OCI-LY7 (cell line): ENCODE measurements around the gene NUDCD3. TPM values are rescaled to one million over a fixed set of nuclear protein-coding genes. Genes with fewer than 3 reads are reported as not detected.

Experiments
- BruUV-seq: library from RNA; stranded (reverse); fragments of 400-500 nt; replicated peaks from 2 replicates; lab custom pipeline; 2021; lab: Mats Ljungman, UMichigan
- CTCF ChIA-PET: fragments of 300-600 bp; sonication (Branson Sonifier 250); formaldehyde crosslinking; loops from one replicate; lab custom pipeline; 2022; ENCODE audit warnings: antibody characterized with exemption; ENCODE audit not compliant: unreplicated experiment; lab: Charles Lee
- POLR2A ChIA-PET: fragments of 300-600 bp; sonication (Branson Sonifier 250); formaldehyde crosslinking; loops from one replicate; lab custom pipeline; 2022; ENCODE audit warnings: antibody characterized with exemption; lab: Charles Lee
- DNase-seq: peaks from one replicate; pipeline ENCODE4 v3.0.0-alpha.2; 2015; ENCODE audit warnings: low spot score
- H2AFZ ChIP-seq: fragments of 200-600 bp; sonication (generic), shearing (Covaris generic); 2 replicates; pipeline ENCODE4 v1.6.1; 2014; ENCODE audit warnings: mild to moderate bottlenecking, antibody characterized with exemption, low read length, moderate library complexity
- H3K27ac ChIP-seq: fragments of 200-600 bp; sonication (generic); 2 replicates; pipeline ENCODE4 v1.5.1; 2014; ENCODE audit warnings: mixed run types, low read depth, mild to moderate bottlenecking, moderate library complexity, low read length, inconsistent platforms; ENCODE audit not compliant: poor library complexity, severe bottlenecking
- H3K36me3 ChIP-seq: fragments of 200-600 bp; sonication (generic); 2 replicates; pipeline ENCODE4 v1.6.1; 2014; ENCODE audit warnings: mild to moderate bottlenecking, antibody characterized with exemption, low read length, moderate library complexity, mixed read lengths; ENCODE audit not compliant: insufficient read depth
- H3K4me1 ChIP-seq: fragments of 200-600 bp; sonication (generic); 2 replicates; pipeline ENCODE4 v1.5.1; 2014; ENCODE audit warnings: mild to moderate bottlenecking, low read length; ENCODE audit not compliant: insufficient read depth, poor library complexity, severe bottlenecking
- H3K4me2 ChIP-seq: fragments of 200-600 bp; sonication (generic); 2 replicates; pipeline ENCODE4 v1.6.1; 2014; ENCODE audit warnings: mild to moderate bottlenecking, low read length
- H3K4me3 ChIP-seq: fragments of 200-600 bp; sonication (generic); 2 replicates; pipeline ENCODE4 v1.5.1; 2014; ENCODE audit warnings: mild to moderate bottlenecking, low read depth, low read length; ENCODE audit not compliant: poor library complexity, severe bottlenecking
- H3K79me2 ChIP-seq: fragments of 200-600 bp; sonication (generic); 2 replicates; pipeline ENCODE4 v1.6.1; 2016; ENCODE audit warnings: low read depth, mild to moderate bottlenecking, low read length, moderate library complexity, mixed read lengths; ENCODE audit not compliant: insufficient read depth
- H3K9me2 ChIP-seq: fragments of 200-600 bp; sonication (generic); 2 replicates; pipeline ENCODE4 v1.6.1; 2016; ENCODE audit warnings: mild to moderate bottlenecking, low read length, mixed read lengths; ENCODE audit not compliant: insufficient read depth
- H3K9me3 ChIP-seq: fragments of 200-600 bp; sonication (generic); 2 replicates; pipeline ENCODE4 v1.6.1; 2014; ENCODE audit warnings: mild to moderate bottlenecking, mixed run types, low read length, mixed read lengths
- H4K20me1 ChIP-seq: fragments of 200-600 bp; sonication (generic); 2 replicates; pipeline ENCODE4 v1.6.1; 2014; ENCODE audit warnings: mild to moderate bottlenecking, antibody characterized with exemption, low read length, moderate library complexity, mixed read lengths; ENCODE audit not compliant: insufficient read depth
- EZH2phosphoT487 ChIP-seq: fragments of 200-600 bp; sonication (generic); IDR thresholded peaks from 2 replicates; pipeline ENCODE4 v1.6.1; 2018; ENCODE audit warnings: low read depth, borderline replicate concordance, mild to moderate bottlenecking, mixed run types, antibody characterized with exemption, low read length, moderate library complexity, mixed read lengths
- intact Hi-C: fragments of 100-400 bp; cut with micrococcal nuclease; formaldehyde crosslinking; loops from one replicate; pipeline ENCODE4 v1.10.0; 2022; ENCODE audit not compliant: unreplicated experiment
- total RNA-seq, 2 experiments: library from RNA; depleted of rRNA in 1 of 2; stranded (reverse); fragments of >200 nt in 1 of 2; shearing (Covaris generic) in 1 of 2; gene quantifications; 2 replicates each; pipeline ENCODE4 v1.2.3, GENCODE V29; 2014 to 2022
- TF ChIP-seq, protein P1 (sequence below): fragments of 200-600 bp; sonication (generic); conservative IDR thresholded peaks from 2 replicates; pipeline ENCODE4 v1.5.1; 2014; ENCODE audit warnings: mild to moderate bottlenecking, antibody characterized with exemption, low read length, moderate library complexity, mixed read lengths

The NUDCD3 gene
- total RNA-seq, 2 experiments from 2014 or later, result 57.0 to 108 TPM

DNA sequence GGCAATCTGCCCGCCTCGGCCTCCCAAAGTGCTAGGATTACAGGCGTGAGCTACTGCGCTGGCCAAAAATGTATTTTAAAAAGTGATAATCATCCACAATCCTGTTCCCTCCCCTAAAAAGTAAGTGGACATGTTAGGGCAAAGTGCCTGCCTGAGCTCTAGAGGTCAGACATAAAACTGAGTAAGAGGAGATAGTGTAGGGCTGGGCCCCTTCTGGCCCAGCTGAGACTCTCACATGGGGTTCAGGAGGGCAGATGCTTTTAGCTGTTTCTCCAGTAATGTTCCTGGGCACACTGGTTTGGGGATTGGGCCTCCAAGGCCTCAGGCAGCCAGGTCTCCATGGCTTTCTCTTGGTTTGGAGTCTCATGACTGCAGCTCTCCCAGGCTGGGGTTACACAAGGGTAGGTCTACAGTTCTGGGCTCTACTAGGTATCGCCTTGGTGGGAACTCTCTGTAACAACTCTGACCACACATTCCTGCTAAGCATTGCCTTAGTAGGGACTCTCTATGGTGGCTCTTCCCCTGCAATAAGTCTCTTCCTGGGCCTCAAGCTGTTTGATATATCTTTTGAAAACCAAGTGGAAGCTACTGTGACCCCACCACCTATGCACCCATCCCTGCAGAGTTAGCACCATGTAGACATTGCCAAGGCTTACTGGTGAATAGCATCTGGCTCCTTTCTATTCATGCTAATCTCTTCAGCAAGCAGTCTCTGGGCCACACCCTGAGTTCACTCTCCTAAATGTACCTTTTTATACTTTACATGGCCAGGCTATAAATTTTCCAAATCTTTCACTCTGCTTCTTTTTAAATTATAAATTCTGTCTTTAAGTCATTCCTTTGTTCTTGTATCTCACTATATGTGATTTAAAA lies 6.9 kb upstream of the NUDCD3 start:
- Histone ChIP-seq H2AFZ (no peak overlapping the region), H3K79me2 (no peaks in the 10 kb centered on the region), H3K9me3 (no peaks in the 10 kb centered on the region), H3K27ac (no peak overlapping the region), H3K9me2 (no peaks in the 10 kb centered on the region), H3K4me1 (no peaks in the 10 kb centered on the region), H3K4me3 (no peak overlapping the region), H3K4me2 (no peak overlapping the region), H4K20me1 (no peaks in the 10 kb centered on the region), H3K36me3 (no peaks in the 10 kb centered on the region)
- POLR2A ChIA-PET, result interaction anchor here (1.0 kb wide), 1 partner anchor 13 kb away, joined by 3 read pairs; no protein-coding TSS in a partner anchor
- no TSS peak for BruUV-seq
- TF ChIP-seq, protein P1, sequence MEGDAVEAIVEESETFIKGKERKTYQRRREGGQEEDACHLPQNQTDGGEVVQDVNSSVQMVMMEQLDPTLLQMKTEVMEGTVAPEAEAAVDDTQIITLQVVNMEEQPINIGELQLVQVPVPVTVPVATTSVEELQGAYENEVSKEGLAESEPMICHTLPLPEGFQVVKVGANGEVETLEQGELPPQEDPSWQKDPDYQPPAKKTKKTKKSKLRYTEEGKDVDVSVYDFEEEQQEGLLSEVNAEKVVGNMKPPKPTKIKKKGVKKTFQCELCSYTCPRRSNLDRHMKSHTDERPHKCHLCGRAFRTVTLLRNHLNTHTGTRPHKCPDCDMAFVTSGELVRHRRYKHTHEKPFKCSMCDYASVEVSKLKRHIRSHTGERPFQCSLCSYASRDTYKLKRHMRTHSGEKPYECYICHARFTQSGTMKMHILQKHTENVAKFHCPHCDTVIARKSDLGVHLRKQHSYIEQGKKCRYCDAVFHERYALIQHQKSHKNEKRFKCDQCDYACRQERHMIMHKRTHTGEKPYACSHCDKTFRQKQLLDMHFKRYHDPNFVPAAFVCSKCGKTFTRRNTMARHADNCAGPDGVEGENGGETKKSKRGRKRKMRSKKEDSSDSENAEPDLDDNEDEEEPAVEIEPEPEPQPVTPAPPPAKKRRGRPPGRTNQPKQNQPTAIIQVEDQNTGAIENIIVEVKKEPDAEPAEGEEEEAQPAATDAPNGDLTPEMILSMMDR, result no peak
- no peak for TF ChIP-seq EZH2phosphoT487
- no peak for DNase-seq
- CTCF ChIA-PET, result no interaction called here
- intact Hi-C loops, result no loop called here

DNA sequence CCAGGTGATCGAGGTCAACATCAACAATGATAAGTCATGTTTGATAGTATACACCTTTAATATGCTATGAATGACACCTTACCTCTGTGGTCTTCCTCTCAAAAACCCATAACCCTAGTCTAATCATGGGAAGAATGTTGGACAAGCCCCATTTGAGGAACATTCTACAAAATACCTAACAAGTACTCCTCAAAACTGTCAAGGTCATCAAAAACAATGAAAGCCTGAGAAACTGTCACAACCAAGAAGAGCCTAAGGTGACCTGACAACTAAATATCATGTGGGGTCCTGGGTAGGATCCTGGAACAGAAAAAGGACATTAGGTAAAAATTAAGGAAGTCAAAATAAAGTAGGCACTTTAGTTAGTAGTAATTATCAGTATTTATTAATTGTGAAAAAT lies 5.9 kb upstream of the NUDCD3 start:
- BruUV-seq, result no TSS peak
- no peak overlapping the region for H3K4me3 ChIP-seq
- CTCF ChIA-PET, result no interaction called here

More for the DNA sequence above, 5.9 kb upstream of the NUDCD3 start:
- Histone ChIP-seq H3K9me2 (no peaks in the 10 kb centered on the region; the same call in 1 of the 2 replicates), H3K4me1 (peaks cover 1% of the 10 kb centered on the region), H3K27ac (no peak overlapping the region), H3K79me2 (no peaks in the 10 kb centered on the region), H3K4me2 (no peak overlapping the region), H3K36me3 (no peaks in the 10 kb centered on the region), H2AFZ (no peak overlapping the region), H4K20me1 (no peaks in the 10 kb centered on the region), H3K9me3 (no peaks in the 10 kb centered on the region)
- POLR2A ChIA-PET, result interaction anchor here (0.6 to 1.0 kb wide), 2 partner anchors 12 to 21 kb away, joined by 3 read pairs; no protein-coding TSS in a partner anchor
- TF ChIP-seq EZH2phosphoT487, result no peak
- TF ChIP-seq, protein P1, result no peak
- no peak for DNase-seq
- intact Hi-C loops, result no loop called here
